Osteoblast (primary cell): ENCODE data around the gene BCAN. TPM values are rescaled to one million over a fixed set of nuclear protein-coding genes. Genes with fewer than 3 reads are reported as not detected.

Experiments used
- DNase-seq: peaks from one replicate; pipeline ENCODE4 v3.0.0; 2011; ENCODE audit warnings: low spot score, mixed read lengths; ENCODE audit not compliant: insufficient read length; ENCODE audit errors: missing footprints
- H2AFZ ChIP-seq: 2 replicates; pipeline ENCODE4 v1.6.0; 2011; ENCODE audit warnings: mild to moderate bottlenecking, low read length
- H3K27ac ChIP-seq: 2 replicates; pipeline ENCODE4 v1.5.1; 2011; ENCODE audit warnings: mild to moderate bottlenecking, low read depth, low read length, moderate library complexity
- H3K27me3 ChIP-seq: 2 replicates; pipeline ENCODE4 v1.6.0; 2012; ENCODE audit warnings: mild to moderate bottlenecking, control low read depth, inconsistent platforms, low read length, moderate library complexity; ENCODE audit not compliant: insufficient read depth
- H3K36me3 ChIP-seq: 2 replicates; pipeline ENCODE4 v1.5.1; 2011; ENCODE audit warnings: mild to moderate bottlenecking, low read length, control low read depth, moderate library complexity; ENCODE audit not compliant: insufficient read depth
- H3K4me1 ChIP-seq: 2 replicates; pipeline ENCODE4 v1.5.1; 2011; ENCODE audit warnings: mild to moderate bottlenecking, low read length, control low read depth, moderate library complexity; ENCODE audit not compliant: insufficient read depth
- H3K4me2 ChIP-seq: 2 replicates; pipeline ENCODE4 v1.6.0; 2011; ENCODE audit warnings: mild to moderate bottlenecking, low read length; ENCODE audit not compliant: insufficient read depth
- H3K4me3 ChIP-seq: fragments of 200-600 bp; sonication (generic); 3 replicates; pipeline ENCODE4 v1.5.1; 2012; ENCODE audit warnings: mild to moderate bottlenecking, low read length, inconsistent platforms; ENCODE audit not compliant: insufficient read depth
- H3K79me2 ChIP-seq: 2 replicates; pipeline ENCODE4 v1.6.0; 2012; ENCODE audit warnings: mild to moderate bottlenecking, low read length, control low read depth, inconsistent platforms; ENCODE audit not compliant: insufficient read depth
- H3K9me3 ChIP-seq: 2 replicates; pipeline ENCODE4 v1.5.1; 2011; ENCODE audit warnings: low read depth, low read length, control low read depth
- H4K20me1 ChIP-seq: 2 replicates; pipeline ENCODE4 v1.6.0; 2012; ENCODE audit warnings: mild to moderate bottlenecking, low read length, control low read depth; ENCODE audit not compliant: insufficient read depth
- total RNA-seq: library from RNA; depleted of rRNA; stranded (reverse); fragments of >200 nt; gene quantifications from 2 replicates; pipeline ENCODE4 v1.2.3, GENCODE V29; 2012
- TF ChIP-seq, protein P1 (sequence below): IDR thresholded peaks from 2 replicates; pipeline ENCODE4 v1.5.1; 2011; ENCODE audit warnings: mild to moderate bottlenecking, low read depth, low read length, moderate library complexity; ENCODE audit errors: extremely low read depth

Gene BCAN
- total RNA-seq, 1 donor: not detected

DNA sequence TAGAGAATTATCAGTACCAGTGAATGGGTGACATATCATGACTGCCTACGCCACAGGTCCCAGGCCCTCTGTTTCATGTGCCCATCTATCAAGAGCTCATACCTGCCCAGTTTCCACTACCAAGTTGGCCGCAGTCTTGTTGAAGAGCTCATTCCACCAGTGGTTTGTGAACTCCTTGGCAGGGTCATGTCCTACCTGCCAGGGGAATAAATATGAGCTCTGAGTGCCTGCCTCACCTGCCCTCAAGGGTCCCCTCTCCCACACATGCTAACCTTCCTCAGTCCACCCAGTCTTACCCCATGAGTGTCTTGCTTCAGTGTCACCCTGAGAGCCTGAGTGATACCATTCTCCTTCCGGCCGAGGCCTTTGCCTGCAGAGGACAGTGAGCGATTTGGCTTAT, 43.8 kb upstream of the BCAN start:
- Histone ChIP-seq H3K4me1 (peaks cover 14% of the 10 kb centered on the region), H3K79me2 (peaks cover 27% of the 10 kb centered on the region), H3K36me3 (peaks cover 52% of the 10 kb centered on the region), H3K4me2 (no peak overlapping the region), H3K27ac (no peak overlapping the region), H3K27me3 (no peaks in the 10 kb centered on the region), H3K9me3 (no peaks in the 10 kb centered on the region), H3K4me3 (no peak overlapping the region), H4K20me1 (peaks cover 3% of the 10 kb centered on the region), H2AFZ (no peak overlapping the region)
- TF ChIP-seq, protein P1, sequence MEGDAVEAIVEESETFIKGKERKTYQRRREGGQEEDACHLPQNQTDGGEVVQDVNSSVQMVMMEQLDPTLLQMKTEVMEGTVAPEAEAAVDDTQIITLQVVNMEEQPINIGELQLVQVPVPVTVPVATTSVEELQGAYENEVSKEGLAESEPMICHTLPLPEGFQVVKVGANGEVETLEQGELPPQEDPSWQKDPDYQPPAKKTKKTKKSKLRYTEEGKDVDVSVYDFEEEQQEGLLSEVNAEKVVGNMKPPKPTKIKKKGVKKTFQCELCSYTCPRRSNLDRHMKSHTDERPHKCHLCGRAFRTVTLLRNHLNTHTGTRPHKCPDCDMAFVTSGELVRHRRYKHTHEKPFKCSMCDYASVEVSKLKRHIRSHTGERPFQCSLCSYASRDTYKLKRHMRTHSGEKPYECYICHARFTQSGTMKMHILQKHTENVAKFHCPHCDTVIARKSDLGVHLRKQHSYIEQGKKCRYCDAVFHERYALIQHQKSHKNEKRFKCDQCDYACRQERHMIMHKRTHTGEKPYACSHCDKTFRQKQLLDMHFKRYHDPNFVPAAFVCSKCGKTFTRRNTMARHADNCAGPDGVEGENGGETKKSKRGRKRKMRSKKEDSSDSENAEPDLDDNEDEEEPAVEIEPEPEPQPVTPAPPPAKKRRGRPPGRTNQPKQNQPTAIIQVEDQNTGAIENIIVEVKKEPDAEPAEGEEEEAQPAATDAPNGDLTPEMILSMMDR: no peak
- DNase-seq: no peak

DNA sequence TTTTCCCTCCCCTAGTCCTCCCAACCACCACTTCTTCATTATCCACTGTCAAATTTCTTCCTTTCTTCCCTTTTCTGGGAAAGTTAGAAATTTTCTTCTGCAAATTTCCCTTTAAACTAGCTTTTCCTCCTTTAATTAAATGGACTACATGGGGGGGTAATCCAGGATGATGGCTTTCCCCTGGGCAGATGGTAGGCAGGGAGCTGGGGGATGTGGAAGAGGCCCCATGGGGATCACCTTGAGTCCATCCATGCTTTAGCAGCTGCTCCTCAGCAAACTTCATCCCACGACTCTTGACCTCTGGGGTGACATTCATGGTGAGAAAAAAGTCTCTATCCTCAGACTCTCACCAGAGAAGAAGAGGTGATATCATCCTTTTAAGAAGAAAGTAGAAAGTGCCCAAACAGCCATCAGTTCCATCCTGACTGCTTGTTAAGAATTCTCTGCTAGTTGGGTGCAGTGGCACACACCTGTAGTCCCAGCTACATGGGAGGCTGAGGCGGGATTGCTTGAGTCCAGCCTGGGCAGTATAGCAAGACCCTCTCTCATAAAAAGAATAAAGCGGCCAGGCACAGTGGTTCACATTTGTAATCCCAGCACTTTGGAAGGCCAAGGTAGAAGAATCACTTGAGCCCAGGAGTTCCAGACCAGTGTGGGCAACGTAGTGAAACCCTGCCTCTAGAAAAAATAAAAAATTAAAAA, 43.0 kb upstream of the BCAN start:
- H4K20me1 ChIP-seq: peaks cover 3% of the 10 kb centered on the region
- no peak overlapping the region for H3K4me3 ChIP-seq
- no peaks in the 10 kb centered on the region for H3K9me3 ChIP-seq
- TF ChIP-seq, protein P1: no peak
- H3K79me2 ChIP-seq: peaks cover 27% of the 10 kb centered on the region
- no peak overlapping the region for H3K4me2 ChIP-seq
- peaks cover 14% of the 10 kb centered on the region for H3K4me1 ChIP-seq
- no peak overlapping the region for H3K27ac ChIP-seq
- H3K36me3 ChIP-seq: peaks cover 46% of the 10 kb centered on the region
- DNase-seq: no peak
- no peak overlapping the region for H2AFZ ChIP-seq
- H3K27me3 ChIP-seq: no peaks in the 10 kb centered on the region

- H3K36me3 ChIP-seq: peaks cover 42% of the 10 kb centered on the region
- H3K27ac ChIP-seq: no peak overlapping the region
- peaks cover 3% of the 10 kb centered on the region for H4K20me1 ChIP-seq
- H2AFZ ChIP-seq: no peak overlapping the region
- no peak for DNase-seq
- H3K27me3 ChIP-seq: no peaks in the 10 kb centered on the region
- H3K4me3 ChIP-seq: no peak overlapping the region
- peaks cover 14% of the 10 kb centered on the region for H3K4me1 ChIP-seq
- H3K4me2 ChIP-seq: peak overlapping the region; percentile 98
- TF ChIP-seq, protein P1: no peak
- H3K9me3 ChIP-seq: no peaks in the 10 kb centered on the region
- peaks cover 27% of the 10 kb centered on the region for H3K79me2 ChIP-seq
These were observed 42.1 kb upstream of the BCAN start for GRCh38 chr1:156599811-156600210.

DNA sequence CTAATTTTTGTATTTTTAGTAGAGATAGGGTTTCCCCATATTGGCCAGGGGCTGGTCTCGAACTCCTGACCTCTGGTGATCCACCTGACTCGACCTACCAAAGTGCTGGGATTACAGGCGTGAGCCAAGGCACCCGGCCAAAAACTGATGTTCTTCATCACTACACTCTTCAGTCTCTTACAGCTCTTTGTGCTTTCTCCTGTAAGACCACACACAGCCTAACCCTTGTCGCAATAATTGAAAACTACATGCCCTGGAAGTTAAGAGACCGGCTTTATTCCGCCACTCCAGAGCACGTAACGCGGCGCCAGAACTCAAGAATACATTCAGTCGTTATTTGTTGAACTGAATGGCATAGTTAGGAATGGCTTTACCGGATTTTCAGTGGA, 41.2 kb upstream of the BCAN start:
- H3K79me2 ChIP-seq: peaks cover 27% of the 10 kb centered on the region
- peak overlapping the region; percentile 81 for H3K27ac ChIP-seq
- peak; percentile 54 for DNase-seq
- peaks cover 3% of the 10 kb centered on the region for H4K20me1 ChIP-seq
- H3K4me3 ChIP-seq: peak overlapping the region; percentile 92
- peaks cover 33% of the 10 kb centered on the region for H3K36me3 ChIP-seq
- H2AFZ ChIP-seq: peak overlapping the region; percentile 96
- TF ChIP-seq, protein P1: no peak
- peak overlapping the region; percentile 98 for H3K4me2 ChIP-seq
- H3K27me3 ChIP-seq: no peaks in the 10 kb centered on the region
- no peaks in the 10 kb centered on the region for H3K9me3 ChIP-seq
- H3K4me1 ChIP-seq: peaks cover 14% of the 10 kb centered on the region
